LNCAP (cell line): ENCODE measurements around the gene RABGGTA.

Experiments used
- CTCF ChIP-seq: fragments of 450-650 bp; IDR thresholded peaks from 2 replicates; pipeline ENCODE4 v1.5.1; 2017; ENCODE audit warnings: mild to moderate bottlenecking

RABGGTA gene

DNA sequence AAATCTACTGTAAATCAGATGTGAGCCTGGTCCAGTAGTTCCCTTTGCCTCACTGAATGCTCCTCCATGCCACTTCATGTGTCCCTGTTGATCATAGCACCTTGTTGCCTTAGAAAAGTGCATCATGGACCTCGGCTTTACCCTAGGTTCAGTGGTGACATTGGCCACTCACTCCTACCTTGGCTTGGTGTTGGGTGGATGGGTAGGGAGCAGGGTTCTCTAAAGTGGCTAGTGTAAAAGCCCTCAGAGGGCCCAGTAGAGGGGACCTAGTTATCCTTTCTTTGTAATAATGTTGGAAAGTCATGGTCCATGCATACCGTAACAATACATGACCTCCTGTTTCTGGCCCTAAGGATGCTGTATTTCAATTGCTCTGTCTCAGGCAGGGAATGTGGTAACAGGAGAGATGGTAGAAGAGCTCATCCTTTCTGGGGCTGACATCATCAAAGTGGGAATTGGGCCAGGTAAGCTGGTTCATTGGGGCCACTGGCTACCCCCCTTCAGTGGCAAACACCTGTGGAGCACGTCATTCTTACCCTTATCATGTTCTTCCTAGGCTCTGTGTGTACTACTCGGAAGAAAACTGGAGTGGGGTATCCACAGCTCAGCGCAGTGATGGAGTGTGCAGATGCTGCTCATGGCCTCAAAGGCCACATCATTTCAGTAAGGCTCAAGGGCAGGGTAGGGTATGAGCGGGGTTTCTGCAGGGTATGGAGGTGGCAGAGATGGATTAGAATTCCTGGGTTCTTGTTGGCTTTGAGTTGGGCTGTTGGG is 34.5 kb downstream of the RABGGTA start:
- no peak for TF ChIP-seq CTCF

DNA sequence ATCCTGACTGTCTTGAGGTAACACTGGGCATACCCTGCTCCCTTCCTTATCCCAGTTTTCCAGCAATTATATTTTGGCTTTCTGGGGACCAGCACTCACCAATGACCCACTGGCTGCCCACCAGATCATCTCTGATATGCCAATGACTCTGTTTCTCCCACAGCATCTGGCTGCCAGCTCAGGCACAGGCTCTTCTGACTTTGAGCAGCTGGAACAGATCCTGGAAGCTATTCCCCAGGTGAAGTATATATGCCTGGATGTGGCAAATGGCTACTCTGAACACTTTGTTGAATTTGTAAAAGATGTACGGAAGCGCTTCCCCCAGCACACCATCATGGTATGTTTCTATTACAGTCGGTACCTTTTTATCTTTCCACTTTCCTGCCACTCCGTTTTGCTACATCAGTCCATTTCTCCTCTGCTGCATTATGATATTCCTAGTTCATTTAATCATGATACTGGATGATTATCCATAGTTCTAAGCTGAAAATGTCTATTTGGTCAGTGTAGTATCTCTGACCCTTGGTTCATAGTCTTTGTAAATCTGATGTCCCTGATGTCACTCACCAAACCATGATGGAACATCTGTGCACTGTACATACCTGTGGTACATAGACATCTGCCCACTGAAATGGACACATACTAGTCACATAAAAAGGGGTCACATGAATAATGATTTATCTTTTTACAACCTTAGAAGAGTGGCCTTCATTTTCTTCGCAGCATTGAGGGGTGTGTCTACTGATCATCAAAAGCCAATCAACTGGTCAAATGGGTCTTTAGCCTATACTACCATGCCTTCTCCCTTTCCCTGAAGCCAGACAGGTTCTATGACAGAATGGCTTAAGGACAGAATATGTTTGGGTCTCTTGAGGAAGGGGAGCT is 35.4 kb downstream of the RABGGTA start:
- TF ChIP-seq CTCF = no peak

- TF ChIP-seq CTCF = no peak
Observed at GRCh38 chr14:24234095-24235005, 37.0 kb downstream of the RABGGTA start.

GRCh38 chr14:24233538-24233866 is 37.9 kb downstream of the RABGGTA start:
- no peak for TF ChIP-seq CTCF

DNA sequence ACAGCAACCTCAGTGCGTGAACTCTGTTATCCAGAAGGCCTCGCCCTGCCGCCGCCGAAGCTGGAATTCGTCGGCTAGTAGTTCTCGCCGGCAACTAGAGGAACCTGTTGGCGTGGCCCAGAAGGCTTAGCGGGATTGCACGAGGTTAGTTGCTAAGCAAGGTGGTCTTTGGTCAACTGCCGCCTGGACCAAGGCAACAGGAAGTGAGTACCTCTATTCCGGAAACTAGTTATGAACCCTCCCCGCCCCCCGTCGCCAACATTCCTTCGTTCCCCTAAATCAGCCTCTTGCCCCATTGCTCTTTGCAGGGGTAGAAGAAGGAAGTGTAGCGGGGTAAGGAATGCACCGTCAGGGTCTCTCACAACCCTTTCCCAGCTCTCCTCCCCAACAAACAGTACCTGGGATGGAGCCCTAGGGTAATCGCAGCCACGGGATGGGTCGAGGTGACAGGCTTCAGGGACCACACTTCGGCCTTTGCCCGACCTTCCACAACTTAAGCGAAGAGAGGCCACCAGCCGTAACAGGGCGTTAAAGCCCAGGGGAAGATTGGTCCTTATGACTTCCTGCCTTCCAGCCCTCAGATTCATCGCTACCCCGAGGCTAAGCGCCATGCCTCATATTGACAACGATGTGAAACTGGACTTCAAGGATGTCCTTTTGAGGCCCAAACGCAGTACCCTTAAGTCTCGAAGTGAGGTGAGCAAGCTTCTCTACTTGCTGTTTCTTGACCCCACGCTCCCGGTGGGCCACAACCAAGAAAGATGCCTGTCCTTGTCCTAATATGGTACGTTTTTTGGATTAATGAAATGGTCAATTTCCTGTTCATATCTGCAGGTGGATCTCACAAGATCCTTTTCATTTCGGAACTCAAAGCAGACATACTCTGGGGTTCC is 38.5 kb downstream of the RABGGTA start, which contains the start of gene GMPR2:
Gene GMPR2, plus strand, starts transcription at position 285 of the 893 bp plus-strand sequence. Its CDS starts 325 bp downstream, at position 610.
- no peak for TF ChIP-seq CTCF

DNA sequence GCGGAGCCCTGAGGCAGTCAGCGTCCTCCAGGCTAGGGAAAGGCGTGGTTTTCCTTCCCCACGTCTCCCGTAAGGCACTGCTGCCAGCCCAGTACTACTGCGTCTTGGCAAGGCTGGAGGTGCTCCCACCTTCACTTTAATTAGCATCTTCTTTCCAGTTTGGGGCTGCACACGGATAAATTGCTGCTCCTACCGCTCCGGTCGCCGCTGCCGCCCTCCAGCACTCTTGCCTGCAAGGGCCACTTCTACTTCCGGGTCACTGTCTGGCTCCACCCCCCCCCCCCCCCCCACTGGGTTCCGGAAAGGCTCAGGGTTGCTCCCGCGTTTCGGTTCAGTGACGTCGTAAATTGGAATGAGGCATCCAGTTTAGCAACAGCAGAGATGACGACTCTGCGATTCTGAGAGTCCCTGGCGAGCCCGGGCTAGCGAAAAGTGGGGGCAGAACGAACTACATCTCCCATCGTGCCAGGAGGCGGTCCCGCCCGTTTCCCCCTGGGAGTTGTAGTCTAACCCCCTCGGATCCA is 39.2 kb downstream of the RABGGTA start, which contains the start of gene NEDD8:
Gene NEDD8, minus strand, starts transcription at position 247 of the 524 bp plus-strand sequence. Its CDS starts 100 bp downstream, at position 147.
- TF ChIP-seq CTCF = no peak
